ENCODE results near the gene RALGPS2. TPM values are rescaled to one million over a fixed set of nuclear protein-coding genes. Genes with fewer than 3 reads are reported as not detected.
A peak's percentile ranks its signal among the peaks of the same experiment; 100 is the strongest.

Gene RALGPS2
- total RNA-seq, 1 donor from 2014 or later, result 5.2 TPM

- DNase-seq (ENCODE audit: low spot score), result peak; percentile 85
Observed at GRCh38 chr1:178960482-178961240, 235.6 kb downstream of the RALGPS2 start.

GRCh38 chr1:178961331-178961730 is 236.3 kb downstream of the RALGPS2 start:
- DNase-seq (ENCODE audit: low spot score), result peak; percentile 62

- DNase-seq (ENCODE audit: low spot score), result no peak
Observed at GRCh38 chr1:178961868-178962267, 236.8 kb downstream of the RALGPS2 start.

DNA sequence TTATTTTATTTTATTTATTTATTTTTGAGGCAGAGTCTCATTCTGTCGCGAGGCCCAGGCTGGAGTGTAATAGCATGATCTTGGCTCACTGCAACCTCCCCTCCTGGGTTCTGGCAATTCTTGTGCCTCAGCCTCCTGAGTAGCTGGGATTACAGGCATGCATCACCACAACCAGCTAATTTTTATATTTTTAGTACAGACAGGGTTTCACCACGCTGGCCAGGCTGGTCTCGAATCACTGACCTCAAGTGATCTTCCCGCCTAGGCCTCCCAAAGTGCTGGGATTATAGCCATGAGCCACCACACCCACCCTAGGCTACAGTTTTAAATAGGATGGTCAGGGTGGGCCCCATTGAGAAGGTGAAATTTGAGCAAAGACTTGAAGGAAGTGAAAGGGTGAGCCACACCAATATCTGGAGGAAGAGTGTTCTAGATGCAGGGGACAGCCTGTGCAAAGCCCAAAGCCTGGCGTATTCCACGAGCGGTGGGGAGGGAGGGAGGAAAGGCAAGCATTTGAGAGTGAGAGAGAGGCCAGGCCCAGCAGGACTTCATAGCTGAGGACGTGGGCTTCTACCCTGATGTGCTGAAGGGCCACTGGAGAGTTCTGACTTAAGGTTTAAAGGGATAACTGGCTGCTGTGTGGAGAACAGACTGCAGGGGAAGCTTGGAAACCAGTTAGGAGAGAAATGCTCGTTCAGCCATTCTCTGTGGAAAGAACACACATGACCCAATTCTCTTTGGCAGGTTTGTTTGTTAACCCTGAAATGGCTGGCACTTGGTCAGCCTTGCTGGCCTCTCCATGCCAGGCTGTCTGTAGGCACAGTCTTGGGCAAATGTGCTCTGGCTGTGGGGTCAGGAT is 238.0 kb downstream of the RALGPS2 start:
- peak; percentile 65 for DNase-seq (ENCODE audit: low spot score)

DNA sequence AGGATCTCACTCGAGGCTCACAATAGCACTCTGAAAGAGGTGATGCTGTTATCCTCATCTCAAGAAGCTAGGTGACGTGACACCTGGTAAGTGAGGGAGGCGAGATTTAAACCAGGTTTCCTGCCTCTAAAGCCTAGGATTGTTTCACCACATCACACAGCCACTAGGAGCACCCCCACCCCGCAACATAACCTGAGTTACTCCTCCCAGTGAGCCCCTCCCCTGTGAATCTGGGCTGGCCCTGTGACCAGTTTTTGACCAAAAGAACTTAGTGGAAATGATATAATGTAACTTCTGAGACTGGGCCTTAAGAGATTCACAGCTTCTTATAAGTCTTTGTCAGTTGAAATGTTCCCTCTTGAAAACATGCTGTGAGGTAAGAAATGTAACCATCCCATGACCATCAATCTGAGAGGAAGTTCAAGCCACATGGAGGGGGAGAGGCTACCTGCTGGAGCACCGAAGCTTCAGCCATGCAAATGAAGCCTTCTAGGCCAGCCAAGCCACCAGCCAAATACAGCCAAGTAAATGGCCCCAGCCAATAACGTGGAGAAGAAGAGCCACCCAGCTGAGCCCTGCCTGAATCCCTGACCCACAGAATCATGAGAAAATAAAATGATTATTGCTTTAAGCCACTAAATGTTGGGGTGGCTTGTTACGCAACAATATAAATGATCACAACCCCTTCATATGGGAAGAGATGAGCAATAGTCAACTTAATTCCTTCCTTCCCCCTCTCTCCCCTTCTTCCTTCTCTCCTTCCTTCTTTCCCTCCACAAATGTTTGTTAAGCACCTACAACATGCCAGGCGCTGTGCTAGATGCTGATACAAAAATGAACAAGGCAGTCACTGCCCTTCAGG is 239.7 kb downstream of the RALGPS2 start:
- DNase-seq (ENCODE audit: low spot score), result peak; percentile 53

- DNase-seq (ENCODE audit: low spot score), result no peak
Observed at GRCh38 chr1:178966312-178966711, 241.3 kb downstream of the RALGPS2 start.

DNA sequence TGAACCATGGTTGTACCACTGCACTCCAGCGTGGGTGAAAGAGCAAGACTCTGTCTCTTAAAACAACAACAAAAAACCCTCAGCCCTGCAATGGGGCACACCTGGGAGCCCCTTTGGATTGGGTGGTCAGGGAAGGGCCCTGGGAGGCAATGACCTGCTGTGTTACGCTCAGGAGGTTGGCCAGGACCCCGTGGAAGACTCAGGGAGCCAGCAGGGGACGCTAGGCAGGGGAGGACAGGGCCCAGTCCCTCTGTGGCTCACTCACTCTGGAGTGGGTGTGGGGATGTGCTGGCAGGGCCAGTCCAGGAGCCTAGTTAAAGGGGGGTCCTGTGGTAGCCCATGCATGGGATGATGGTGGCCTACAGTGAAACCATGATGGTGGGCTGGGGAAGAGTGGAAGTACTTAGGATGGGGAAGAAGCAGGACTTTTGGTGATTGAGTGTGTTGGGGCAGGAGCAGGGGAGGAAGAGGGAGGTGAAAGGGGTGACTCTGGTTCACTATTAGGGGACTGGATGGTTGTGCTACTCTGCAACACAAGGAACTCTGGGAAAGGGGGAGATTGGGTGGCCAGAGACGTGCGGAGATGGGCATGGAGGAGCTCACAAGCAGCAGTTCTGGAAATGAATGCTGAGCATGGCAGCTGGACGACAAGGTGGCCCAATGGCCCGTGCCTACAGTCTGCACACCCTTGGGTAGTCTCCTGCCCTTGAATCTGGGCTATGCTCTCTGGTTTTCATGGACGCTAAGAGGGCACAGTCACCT is 244.4 kb downstream of the RALGPS2 start:
- no peak for DNase-seq (ENCODE audit: low spot score)

GRCh38 chr1:178970184-178970583 is 245.1 kb downstream of the RALGPS2 start:
- DNase-seq (ENCODE audit: low spot score), result no peak

Small RNA genes lying within 50 kb of the gene (microRNA-seq; reads per million reads assigned to microRNA genes)
- gene MIR4424 (ENCODE audit: borderline number of aligned reads), result not detected

Other genes with a start within 250 kb of the RALGPS2 start
- gene CLEC20A, start 228.3 kb upstream of the RALGPS2 start, total RNA-seq, result not detected
- gene TEX35, start 212.1 kb upstream of the RALGPS2 start, total RNA-seq, result not detected
- 23.4 TPM for gene ANGPTL1, start 145.8 kb downstream of the RALGPS2 start, total RNA-seq